ENCODE measurements around the gene CCDC188. TPM values are rescaled to one million over a fixed set of nuclear protein-coding genes. Genes with fewer than 3 reads are reported as not detected.

CCDC188 gene
- not detected in 5 replicates for total RNA-seq (2022; extraction: Qiagen RNA extraction; ENCODE audit: low read depth)

DNA sequence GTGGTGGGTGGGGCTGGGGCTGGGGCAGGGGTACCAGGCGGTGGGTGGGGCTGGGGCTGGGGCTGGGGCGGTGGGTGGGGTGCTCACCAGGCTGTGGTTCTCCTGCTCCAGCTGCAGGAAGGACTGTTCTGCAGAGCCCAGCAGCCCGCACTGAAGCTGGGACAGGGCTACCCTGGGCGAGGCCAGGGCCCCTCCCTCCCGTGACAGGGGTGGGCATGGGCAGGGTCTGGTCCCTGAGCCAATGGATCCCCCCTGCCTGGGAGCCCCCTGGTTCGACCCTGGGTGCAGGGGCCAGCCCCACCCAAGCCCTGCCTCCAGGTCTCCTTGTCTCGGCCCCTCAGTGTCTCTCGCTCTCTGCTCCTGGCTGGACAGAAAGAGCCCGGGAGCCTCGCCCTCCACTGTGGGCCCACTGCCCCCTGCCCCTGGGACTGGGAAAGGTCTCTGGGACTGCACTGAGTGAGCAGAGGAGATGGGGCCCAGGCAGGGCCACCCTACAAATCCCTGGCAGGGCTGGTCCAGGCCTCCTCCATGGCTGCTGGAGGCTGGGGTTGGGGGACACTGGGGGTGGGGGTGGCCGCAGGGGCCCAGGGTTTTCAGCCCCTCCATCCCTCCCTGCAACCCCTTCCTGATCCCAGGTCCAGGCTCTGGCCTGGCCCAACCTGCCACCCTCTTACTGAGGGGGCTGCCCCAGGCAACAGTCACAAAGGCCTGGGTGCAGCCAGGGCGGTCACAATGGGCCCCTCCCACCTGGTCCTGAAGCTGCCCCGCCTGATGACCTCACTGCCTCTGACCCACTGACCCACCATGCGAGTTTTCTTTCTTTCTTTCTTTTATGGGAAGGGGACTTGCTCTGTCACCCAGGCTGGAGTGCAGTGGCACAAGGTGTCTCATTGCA lies at the start of gene CCDC188:
Gene CCDC188, minus strand, starts transcription at position 675 of the 895 bp plus-strand sequence. Its CDS starts 69 bp downstream, at position 606.

DNA sequence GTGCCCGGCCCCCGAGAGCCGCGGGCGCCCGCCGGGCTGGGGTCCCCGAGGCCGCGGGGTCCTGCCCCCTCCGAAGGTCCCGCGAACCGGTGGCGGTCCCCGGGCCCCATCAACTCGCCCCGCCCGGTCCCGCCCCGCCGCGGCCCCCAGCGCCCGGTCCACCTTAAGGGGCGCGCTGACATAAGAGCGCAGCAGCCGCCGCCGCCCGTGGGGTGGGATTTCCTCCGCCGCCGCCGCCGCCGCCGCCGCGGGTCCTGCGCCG lies 19.3 kb downstream of the CCDC188 start, which contains the start of gene ZDHHC8:
Gene ZDHHC8, plus strand, starts transcription at position 208 of the 262 bp plus-strand sequence. CDS start 144 bp downstream, outside the sequence.

DNA sequence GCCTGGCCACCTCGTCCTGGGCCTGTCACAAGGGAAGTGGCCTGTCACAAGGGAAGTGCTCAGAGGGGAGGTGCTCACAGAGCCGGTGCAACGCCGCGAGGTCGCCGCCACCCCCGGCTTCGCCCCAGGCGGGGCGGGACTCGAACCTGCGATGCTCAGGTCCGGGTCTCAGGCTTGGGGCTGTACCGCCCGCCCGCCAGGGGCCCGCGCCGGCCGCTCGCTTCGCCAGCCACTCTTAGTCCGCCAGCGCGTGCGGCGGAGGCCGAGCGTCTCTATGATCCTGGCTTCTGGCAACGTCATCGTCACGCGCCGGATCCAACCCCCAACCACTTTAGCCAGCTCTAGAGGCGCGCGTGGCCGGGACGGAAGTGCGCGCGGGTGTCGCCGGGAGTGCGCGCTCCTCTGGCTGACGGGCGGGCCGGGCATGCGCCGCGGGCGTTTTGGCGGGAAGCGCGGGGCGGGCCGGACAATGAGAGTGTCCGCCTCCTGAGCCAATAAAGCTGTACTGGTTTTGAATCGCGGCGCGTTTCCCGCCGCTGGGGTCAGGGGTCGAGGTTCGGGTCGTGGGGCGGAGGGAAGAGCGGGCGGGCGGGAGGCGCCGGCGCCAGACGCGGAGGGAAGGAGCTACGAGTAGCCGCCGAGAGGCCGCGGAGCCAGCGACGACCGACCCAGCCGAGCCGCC lies 33.8 kb downstream of the CCDC188 start, which contains the start of gene TRMT2A:
Gene TRMT2A, minus strand, starts transcription at position 276 of the 682 bp plus-strand sequence. CDS start 320 bp downstream, outside the sequence.

DNA sequence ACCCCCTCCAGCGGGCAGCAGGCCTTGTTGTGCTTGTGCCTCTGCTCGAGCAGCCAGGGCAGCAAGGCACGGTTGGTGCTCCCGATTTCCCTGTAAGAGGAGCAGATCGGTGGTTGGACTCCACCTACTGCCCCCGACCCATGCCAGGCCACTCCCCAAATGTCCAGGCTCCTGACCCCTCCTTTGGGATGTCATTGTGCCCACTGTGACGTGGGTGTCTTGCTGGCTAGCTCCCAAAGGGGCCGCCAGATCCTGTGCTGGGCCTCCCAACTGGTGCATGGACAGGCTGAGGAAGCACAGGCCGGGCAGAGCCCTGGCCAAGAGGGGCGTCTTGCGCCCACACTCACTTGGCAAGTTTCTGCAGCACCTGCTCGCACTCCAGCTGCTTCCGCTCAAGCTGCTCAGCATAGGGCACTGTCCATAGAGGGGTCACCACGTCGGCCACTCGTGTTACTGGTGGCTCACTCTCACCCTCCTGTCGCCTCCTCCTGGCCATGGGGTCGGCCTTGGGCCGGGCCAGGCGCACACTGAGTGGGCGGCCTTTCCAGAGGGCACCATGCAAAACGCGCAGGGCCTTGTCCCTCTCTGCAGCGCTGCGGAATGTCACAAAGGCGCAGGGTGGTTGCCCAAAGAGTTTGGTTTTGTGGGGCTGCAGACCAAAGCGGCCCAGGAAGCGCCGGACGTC lies 35.0 kb downstream of the CCDC188 start, which contains the start of gene RANBP1:
Gene RANBP1, plus strand, starts transcription at position 414 of the 685 bp plus-strand sequence. Its CDS starts 81 bp downstream, at position 495.

Other genes starting within 250 kb of the CCDC188 start
- 129 to 164 TPM (median 157 TPM) in 5 replicates for gene COMT, start 209.3 kb downstream of the CCDC188 start, total RNA-seq (2022; extraction: Qiagen RNA extraction; ENCODE audit: low read depth)
- 27.9 to 40.0 TPM (median 33.8 TPM) in 5 replicates for gene TXNRD2, start 209.2 kb downstream of the CCDC188 start, total RNA-seq (2022; extraction: Qiagen RNA extraction; ENCODE audit: low read depth)
- 1.2 to 3.0 TPM (median 2.7 TPM) in 5 replicates for gene ARVCF, start 134.2 kb downstream of the CCDC188 start, total RNA-seq (2022; extraction: Qiagen RNA extraction; ENCODE audit: low read depth)
- gene TANGO2, start 129.9 kb downstream of the CCDC188 start, total RNA-seq (2022; extraction: Qiagen RNA extraction; ENCODE audit: low read depth): 12.1 to 16.0 TPM (median 14.7 TPM) in 5 replicates
- gene DGCR8, start 70.8 kb downstream of the CCDC188 start, total RNA-seq (2022; extraction: Qiagen RNA extraction; ENCODE audit: low read depth): 19.8 to 23.0 TPM (median 21.0 TPM) in 5 replicates
- 258 to 295 TPM (median 291 TPM) in 5 replicates for gene RANBP1, start 35.0 kb downstream of the CCDC188 start, total RNA-seq (2022; extraction: Qiagen RNA extraction; ENCODE audit: low read depth)
- 19.5 to 28.3 TPM (median 27.0 TPM) in 5 replicates for gene TRMT2A, start 33.8 kb downstream of the CCDC188 start, total RNA-seq (2022; extraction: Qiagen RNA extraction; ENCODE audit: low read depth)
- 22.5 to 34.0 TPM (median 26.4 TPM) in 5 replicates for gene ZDHHC8, start 19.3 kb downstream of the CCDC188 start, total RNA-seq (2022; extraction: Qiagen RNA extraction; ENCODE audit: low read depth)
- 6.1 to 10.9 TPM (median 8.8 TPM) in 5 replicates for gene RTN4R, start 117.3 kb upstream of the CCDC188 start, total RNA-seq (2022; extraction: Qiagen RNA extraction; ENCODE audit: low read depth)
- gene DGCR6L, start 169.0 kb upstream of the CCDC188 start, total RNA-seq (2022; extraction: Qiagen RNA extraction; ENCODE audit: low read depth): 30.1 to 45.3 TPM (median 42.9 TPM) in 5 replicates
- gene ZNF74, start 243.1 kb upstream of the CCDC188 start, total RNA-seq (2022; extraction: Qiagen RNA extraction; ENCODE audit: low read depth): 5.8 to 7.8 TPM (median 5.9 TPM) in 5 replicates

Data from A549 treated with CpdA at 1 μM for 4 hours (cell line).